CD14-positive monocyte (primary cell): Measurements from ENCODE around the gene FGFRL1. TPM values are rescaled to one million over a fixed set of nuclear protein-coding genes. Genes with fewer than 3 reads are reported as not detected.

Source experiments
- DNase-seq, 3 donors: peaks; one replicate each; pipeline ENCODE4 v3.0.0-alpha.2; 2011 to 2022
- H2AFZ ChIP-seq: 2 replicates; pipeline ENCODE4 v1.6.0; 2012; ENCODE audit warnings: mild to moderate bottlenecking, low read depth, low read length, inconsistent platforms; ENCODE audit not compliant: insufficient read depth, poor library complexity, severe bottlenecking
- H3K27ac ChIP-seq, 2 donors: 1 replicate in 1 of 2; 2 replicates in 1 of 2; pipeline ENCODE4 v1.5.1; 2012 to 2013; ENCODE audit warnings: low read length in 2 of 2, control low read depth in 1 of 2, inconsistent platforms in 1 of 2, low read depth in 1 of 2, mild to moderate bottlenecking in 1 of 2
- H3K27me3 ChIP-seq, 2 donors: one replicate each; pipeline versions ENCODE4 v1.6.0 to v1.6.1; 2011 to 2013; ENCODE audit warnings: low read length in 2 of 2; ENCODE audit not compliant: control insufficient read depth in 2 of 2, insufficient read depth in 2 of 2
- H3K36me3 ChIP-seq, 2 donors: replicated peaks in 1 of 2; 1 replicate in 1 of 2; 2 replicates in 1 of 2; pipeline versions ENCODE4 v1.5.1 to v1.6.1; 2012 to 2013; ENCODE audit warnings: low read length in 2 of 2, control low read depth in 1 of 2, inconsistent platforms in 1 of 2, mild to moderate bottlenecking in 1 of 2; ENCODE audit not compliant: insufficient read depth in 2 of 2, control insufficient read depth in 1 of 2
- H3K4me1 ChIP-seq, 2 donors: 1 replicate in 1 of 2; 2 replicates in 1 of 2; pipeline versions ENCODE4 v1.5.1 to v1.6.1; 2012 to 2013; ENCODE audit warnings: low read length in 2 of 2, control low read depth in 1 of 2, inconsistent platforms in 1 of 2, mild to moderate bottlenecking in 1 of 2, moderate library complexity in 1 of 2; ENCODE audit not compliant: insufficient read depth in 2 of 2, control insufficient read depth in 1 of 2
- H3K4me2 ChIP-seq: replicated peaks from 2 replicates; pipeline ENCODE3; 2012; ENCODE audit warnings: low read length, moderate library complexity, mild to moderate bottlenecking; ENCODE audit not compliant: poor library complexity, severe bottlenecking; ENCODE audit errors: extremely low read depth
- H3K4me3 ChIP-seq, 3 experiments: fragments of 200-600 bp in 1 of 3; sonication (generic) in 1 of 3; replicated peaks in 1 of 3; 1 replicate in 2 of 3; 2 replicates in 1 of 3; pipeline ENCODE4 v1.5.1; 2011 to 2013; ENCODE audit warnings: low read length in 3 of 3, mild to moderate bottlenecking in 3 of 3, control low read depth in 2 of 3, low read depth in 2 of 3, inconsistent platforms in 1 of 3, moderate library complexity in 1 of 3
- H3K79me2 ChIP-seq: 2 replicates; pipeline ENCODE4 v1.6.0; 2012; ENCODE audit warnings: mild to moderate bottlenecking, control low read depth, inconsistent platforms, low read length, moderate library complexity; ENCODE audit not compliant: insufficient read depth
- H3K9ac ChIP-seq: 2 replicates; pipeline ENCODE4 v1.6.0; 2017; ENCODE audit warnings: low read length, mild to moderate bottlenecking; ENCODE audit not compliant: insufficient read depth, poor library complexity, severe bottlenecking
- H3K9me3 ChIP-seq, 2 donors: replicated peaks in 1 of 2; 1 replicate in 1 of 2; 2 replicates in 1 of 2; pipeline versions ENCODE4 v1.5.1 to v1.6.1; 2012 to 2013; ENCODE audit warnings: low read length in 2 of 2, control low read depth in 1 of 2; ENCODE audit not compliant: control insufficient read depth in 1 of 2, insufficient read depth in 1 of 2
- H4K20me1 ChIP-seq: 2 replicates; pipeline ENCODE4 v1.6.0; 2012; ENCODE audit warnings: mild to moderate bottlenecking, low read length, control low read depth, moderate library complexity; ENCODE audit not compliant: insufficient read depth
- H3K27ac Mint-ChIP-seq, 7 donors: one replicate each; pipeline ENCODE4 v1.8.0; 2020; ENCODE audit warnings: mild to moderate bottlenecking in 7 of 7, mixed read lengths in 7 of 7, moderate library complexity in 6 of 7, inconsistent platforms in 2 of 7
- H3K27me3 Mint-ChIP-seq, 3 donors: one replicate each; pipeline ENCODE4 v1.8.0; 2021 to 2022; ENCODE audit warnings: low read depth in 3 of 3, mild to moderate bottlenecking in 3 of 3, mixed read lengths in 3 of 3, moderate library complexity in 3 of 3, inconsistent platforms in 1 of 3
- H3K36me3 Mint-ChIP-seq, 2 donors: one replicate each; pipeline ENCODE4 v1.8.0; 2020; ENCODE audit warnings: mixed read lengths in 2 of 2, inconsistent platforms in 1 of 2, mild to moderate bottlenecking in 1 of 2
- H3K4me1 Mint-ChIP-seq: one replicate; pipeline ENCODE4 v1.8.0; 2020; ENCODE audit warnings: mild to moderate bottlenecking, mixed read lengths
- H3K4me3 Mint-ChIP-seq, 2 donors: one replicate each; pipeline ENCODE4 v1.8.0; 2020; ENCODE audit warnings: mild to moderate bottlenecking in 2 of 2, mixed read lengths in 2 of 2, moderate library complexity in 1 of 2
- H3K9me3 Mint-ChIP-seq, 7 donors: one replicate each; pipeline ENCODE4 v1.8.0; 2020 to 2022; ENCODE audit warnings: mixed read lengths in 7 of 7, mild to moderate bottlenecking in 6 of 7, moderate library complexity in 6 of 7, inconsistent platforms in 2 of 7
- WGBS: methylation state at CpG from one replicate; pipeline ENCODE4 v1.1.5; 2013; ENCODE audit warnings: missing lambda C conversion rate; ENCODE audit not compliant: insufficient coverage; 5-methylcytosine and 5-hydroxymethylcytosine counted together
- intact Hi-C, 2 donors: fragments of 100-400 bp; cut with micrococcal nuclease; formaldehyde crosslinking; loops; one replicate each; pipeline versions ENCODE4 v1.15.0 to v1.15.1; 2023
- polyA plus RNA-seq, 3 donors: library from polyadenylated mRNA; depleted of rRNA in 1 of 3; unstranded in 2 of 3; stranded (reverse) in 1 of 3; fragments of 300-500 nt in 2 of 3; fragments of >200 nt in 1 of 3; fragmentation: Illumina TruSeq in 2 of 3; gene quantifications; 1 replicate in 2 of 3; 2 replicates in 1 of 3; pipeline ENCODE4 v1.2.3, GENCODE V29; 2012 to 2021
- TF ChIP-seq, protein P1 (sequence below): fragments of 200-600 bp; IDR thresholded peaks from one replicate; pipeline ENCODE4 v1.8.0; 2022; ENCODE audit warnings: antibody characterized with exemption, mild to moderate bottlenecking

Gene FGFRL1
- polyA plus RNA-seq, 3 donors, result 0.17 to 77.7 (median 0.28) TPM

DNA sequence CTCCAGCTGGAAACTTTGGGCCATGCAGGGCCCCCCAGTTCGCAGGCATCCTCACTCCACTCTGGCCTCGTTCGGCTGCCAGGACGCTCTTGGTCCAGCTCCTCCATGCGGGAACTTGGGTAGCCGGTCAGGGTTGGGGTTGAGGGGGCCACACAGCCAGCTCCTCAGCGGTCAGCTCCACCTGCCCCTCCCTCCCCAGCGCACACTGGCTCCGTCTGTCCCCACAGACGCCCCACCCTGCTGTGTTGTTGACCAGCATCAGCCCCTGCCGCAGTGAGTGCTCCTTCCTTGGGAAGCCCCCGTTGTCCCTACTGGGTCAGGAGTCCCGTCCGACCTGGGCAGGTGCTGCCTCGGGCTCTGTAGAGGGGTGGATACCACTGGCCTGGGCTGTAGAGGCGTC lies 5.8 kb downstream of the FGFRL1 start:
- no peak overlapping the region for H3K9ac ChIP-seq
- H3K36me3 ChIP-seq, result no peaks in the 10 kb centered on the region
- intact Hi-C loops, result no loop called here
- Mint-ChIP-seq H3K9me3 (no peaks in the 10 kb centered on the region), H3K27me3 (peaks cover 0 to 10% (median 6%) of the 10 kb centered on the region in 3 donors), H3K27ac (no peak overlapping the region), H3K4me1 (peaks cover 7% of the 10 kb centered on the region), H3K4me3 (no peak overlapping the region), H3K36me3 (no peaks in the 10 kb centered on the region)
- H3K4me3 ChIP-seq, result no peak overlapping the region
- TF ChIP-seq, protein P1, sequence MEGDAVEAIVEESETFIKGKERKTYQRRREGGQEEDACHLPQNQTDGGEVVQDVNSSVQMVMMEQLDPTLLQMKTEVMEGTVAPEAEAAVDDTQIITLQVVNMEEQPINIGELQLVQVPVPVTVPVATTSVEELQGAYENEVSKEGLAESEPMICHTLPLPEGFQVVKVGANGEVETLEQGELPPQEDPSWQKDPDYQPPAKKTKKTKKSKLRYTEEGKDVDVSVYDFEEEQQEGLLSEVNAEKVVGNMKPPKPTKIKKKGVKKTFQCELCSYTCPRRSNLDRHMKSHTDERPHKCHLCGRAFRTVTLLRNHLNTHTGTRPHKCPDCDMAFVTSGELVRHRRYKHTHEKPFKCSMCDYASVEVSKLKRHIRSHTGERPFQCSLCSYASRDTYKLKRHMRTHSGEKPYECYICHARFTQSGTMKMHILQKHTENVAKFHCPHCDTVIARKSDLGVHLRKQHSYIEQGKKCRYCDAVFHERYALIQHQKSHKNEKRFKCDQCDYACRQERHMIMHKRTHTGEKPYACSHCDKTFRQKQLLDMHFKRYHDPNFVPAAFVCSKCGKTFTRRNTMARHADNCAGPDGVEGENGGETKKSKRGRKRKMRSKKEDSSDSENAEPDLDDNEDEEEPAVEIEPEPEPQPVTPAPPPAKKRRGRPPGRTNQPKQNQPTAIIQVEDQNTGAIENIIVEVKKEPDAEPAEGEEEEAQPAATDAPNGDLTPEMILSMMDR, result no peak
- DNase-seq, result no peak
- H3K4me2 ChIP-seq, result no peak overlapping the region
- 98% methylated on average over 15 of the region's 16 CpGs for WGBS
- H3K27me3 ChIP-seq, result peaks cover 0 to 8% of the 10 kb centered on the region in 2 donors
- no peaks in the 10 kb centered on the region for H3K9me3 ChIP-seq
- no peak overlapping the region for H2AFZ ChIP-seq
- peaks cover 2 to 23% of the 10 kb centered on the region in 2 donors for H3K4me1 ChIP-seq
- H3K27ac ChIP-seq, result no peak overlapping the region
- no peaks in the 10 kb centered on the region for H3K79me2 ChIP-seq
- peaks cover 3% of the 10 kb centered on the region for H4K20me1 ChIP-seq

DNA sequence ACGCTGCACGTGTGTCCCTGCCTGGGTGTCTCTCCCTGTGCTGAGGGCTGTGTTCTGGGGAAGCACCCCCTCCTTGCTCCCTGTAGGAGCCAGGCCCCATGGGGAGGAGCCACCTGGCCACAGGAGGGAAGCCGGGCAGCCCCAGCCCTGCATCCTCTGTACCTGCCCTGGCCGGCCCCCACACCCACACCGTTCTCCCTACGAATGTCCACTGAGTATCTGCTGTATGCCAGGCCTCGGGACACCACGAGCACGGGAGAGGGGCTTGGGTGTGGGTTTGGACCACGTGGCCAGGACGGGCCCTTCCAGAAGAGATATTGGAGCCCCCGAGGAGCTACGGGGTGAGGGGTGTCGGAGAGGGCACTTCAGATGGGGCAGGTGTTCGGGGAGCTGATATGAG lies 6.3 kb downstream of the FGFRL1 start:
- H3K79me2 ChIP-seq, result no peaks in the 10 kb centered on the region
- no peak overlapping the region for H3K4me3 ChIP-seq
- DNase-seq, result no peak
- 98% methylated on average over 8 of the region's 15 CpGs for WGBS
- TF ChIP-seq, protein P1, result no peak
- H3K9me3 ChIP-seq, result no peaks in the 10 kb centered on the region
- peaks cover under 1% of the 10 kb centered on the region for H4K20me1 ChIP-seq
- peaks cover 0 to 5% (median 4%) of the 10 kb centered on the region in 3 donors for H3K27me3 Mint-ChIP-seq
- H3K9me3 Mint-ChIP-seq, result no peaks in the 10 kb centered on the region
- no peak overlapping the region for H2AFZ ChIP-seq
- H3K4me1 ChIP-seq, result peaks cover 0 to 18% of the 10 kb centered on the region in 2 donors
- H3K27me3 ChIP-seq, result peaks cover 0 to 4% of the 10 kb centered on the region in 2 donors
- no peak overlapping the region for H3K4me2 ChIP-seq
- H3K36me3 ChIP-seq, result no peaks in the 10 kb centered on the region
- peaks cover 7% of the 10 kb centered on the region for H3K4me1 Mint-ChIP-seq
- no peaks in the 10 kb centered on the region for H3K36me3 Mint-ChIP-seq
- no peak overlapping the region for H3K27ac ChIP-seq
- H3K27ac Mint-ChIP-seq, result no peak overlapping the region
- H3K4me3 Mint-ChIP-seq, result no peak overlapping the region
- intact Hi-C loops, result no loop called here
- H3K9ac ChIP-seq, result no peak overlapping the region
